Right atrium auricular region (tissue), 2 donors: ENCODE results near the gene ZNF488. TPM values are rescaled to one million over a fixed set of nuclear protein-coding genes. Genes with fewer than 3 reads are reported as not detected.

ENCODE experiments used
- DNase-seq: peaks from one replicate; pipeline ENCODE4 v3.0.0-alpha.2; 2019; ENCODE audit warnings: low spot score
- H3K27ac ChIP-seq, 2 donors: fragments of 200-600 bp; sonication (generic); 1 replicate in 1 of 2; 2 replicates in 1 of 2; pipeline ENCODE4 v1.5.1; 2016 to 2019
- H3K27me3 ChIP-seq, 2 donors: fragments of 200-600 bp; sonication (generic); one replicate each; pipeline versions ENCODE4 v1.5.1 to v1.6.0; 2017 to 2019
- H3K36me3 ChIP-seq: fragments of 200-600 bp; sonication (generic); one replicate; pipeline ENCODE4 v1.5.1; 2016
- H3K4me1 ChIP-seq, 2 donors: fragments of 200-600 bp; sonication (generic); one replicate each; pipeline versions ENCODE4 v1.5.1 to v1.6.0; 2017 to 2019
- H3K4me3 ChIP-seq, 2 donors: fragments of 200-600 bp; sonication (generic); 1 replicate in 1 of 2; 2 replicates in 1 of 2; pipeline ENCODE4 v1.5.1; 2017 to 2019; ENCODE audit warnings: mild to moderate bottlenecking in 1 of 2, moderate library complexity in 1 of 2
- H3K9me3 ChIP-seq, 2 donors: fragments of 200-600 bp; sonication (generic); one replicate each; pipeline ENCODE4 v1.5.1; 2019
- CTCF ChIP-seq, 2 donors: fragments of 200-600 bp; sonication (generic); IDR thresholded peaks; one replicate each; pipeline ENCODE4 v1.5.1; 2019; ENCODE audit warnings: antibody characterized with exemption in 2 of 2
- total RNA-seq, 2 donors: library from RNA; depleted of rRNA; stranded (reverse); fragments of >200 nt; gene quantifications; one replicate each; pipeline ENCODE4 v1.1.0, GENCODE V29; 2016

Gene ZNF488
- total RNA-seq, 2 donors from 2014 or later = not detected

- H3K9me3 ChIP-seq = no peaks in the 10 kb centered on the region
- no peak overlapping the region for H3K27ac ChIP-seq
- H3K27me3 ChIP-seq = no peaks in the 10 kb centered on the region
- peaks cover 0 to 5% of the 10 kb centered on the region in 2 donors for H3K4me1 ChIP-seq
- H3K36me3 ChIP-seq = no peaks in the 10 kb centered on the region
- peak overlapping the region; percentile 71 to 80 for H3K4me3 ChIP-seq
- no peak for DNase-seq
- TF ChIP-seq CTCF (IDR thresholded peaks at IDR 0.05) = no peak
Measured at GRCh38 chr10:47383261-47384147, 589 bp downstream of the ZNF488 start.

- H3K36me3 ChIP-seq = no peaks in the 10 kb centered on the region
- H3K4me1 ChIP-seq = peaks cover 0 to 5% of the 10 kb centered on the region in 2 donors
- H3K9me3 ChIP-seq = no peaks in the 10 kb centered on the region
- H3K4me3 ChIP-seq = no peak overlapping the region
- no peak for TF ChIP-seq CTCF (IDR thresholded peaks at IDR 0.05)
- H3K27ac ChIP-seq = no peak overlapping the region
- peak; percentile 53 for DNase-seq
- H3K27me3 ChIP-seq = no peaks in the 10 kb centered on the region
Measured at GRCh38 chr10:47381427-47382379, 2.4 kb downstream of the ZNF488 start.

- Histone ChIP-seq H3K36me3 (no peaks in the 10 kb centered on the region), H3K27ac (no peak overlapping the region), H3K27me3 (no peaks in the 10 kb centered on the region), H3K4me3 (no peak overlapping the region), H3K4me1 (peaks cover 0 to 5% of the 10 kb centered on the region in 2 donors), H3K9me3 (no peaks in the 10 kb centered on the region)
- peak; percentile 42 for DNase-seq
- TF ChIP-seq CTCF (IDR thresholded peaks at IDR 0.05) = no peak
Measured at GRCh38 chr10:47381103-47381395, 3.0 kb downstream of the ZNF488 start.

GRCh38 chr10:47380341-47381102 lies 3.6 kb downstream of the ZNF488 start:
- peaks cover 0 to 5% of the 10 kb centered on the region in 2 donors for H3K4me1 ChIP-seq
- H3K27me3 ChIP-seq = no peaks in the 10 kb centered on the region
- no peak overlapping the region for H3K27ac ChIP-seq
- H3K9me3 ChIP-seq = no peaks in the 10 kb centered on the region
- DNase-seq = peak; percentile 43
- no peak for TF ChIP-seq CTCF (IDR thresholded peaks at IDR 0.05)
- no peaks in the 10 kb centered on the region for H3K36me3 ChIP-seq
- no peak overlapping the region for H3K4me3 ChIP-seq

GRCh38 chr10:47379901-47380300 lies 4.2 kb downstream of the ZNF488 start:
- DNase-seq = no peak
- Histone ChIP-seq H3K9me3 (no peaks in the 10 kb centered on the region), H3K36me3 (no peaks in the 10 kb centered on the region), H3K27ac (no peak overlapping the region), H3K27me3 (no peaks in the 10 kb centered on the region), H3K4me1 (peaks cover 0 to 5% of the 10 kb centered on the region in 2 donors), H3K4me3 (no peak overlapping the region)
- no peak for TF ChIP-seq CTCF (IDR thresholded peaks at IDR 0.05)
